Bronchial epithelial cell (primary cell): ENCODE data around the gene TAF13. TPM values are rescaled to one million over a fixed set of nuclear protein-coding genes. Genes with fewer than 3 reads are reported as not detected.
A peak's percentile ranks its signal among the peaks of the same experiment; 100 is the strongest.

ENCODE experiments used
- DNase-seq: peaks from one replicate; pipeline ENCODE4 v3.0.0-alpha.2; 2010; ENCODE audit warnings: low read depth
- FAIRE-seq: peaks from 2 replicates; lab custom pipeline; 2011; peaks lifted over from hg19 to GRCh38; lab: Jason Lieb, UNC
- H3K27me3 ChIP-seq: 2 replicates; pipeline ENCODE4 v1.5.1; 2011; ENCODE audit warnings: low read length; ENCODE audit not compliant: control insufficient read depth, insufficient read depth
- H3K36me3 ChIP-seq: 2 replicates; pipeline ENCODE4 v1.5.1; 2011; ENCODE audit warnings: low read length; ENCODE audit not compliant: control insufficient read depth, insufficient read depth
- H3K4me3 ChIP-seq: 2 replicates; pipeline ENCODE4 v1.5.1; 2011; ENCODE audit warnings: mild to moderate bottlenecking, low read depth, low read length, control low read depth
- total RNA-seq: library from RNA; depleted of rRNA; stranded (reverse); fragments of >200 nt; gene quantifications from 2 replicates; pipeline ENCODE4 v1.2.1, GENCODE V29; 2014
- TF ChIP-seq, protein P1 (sequence below): IDR thresholded peaks from 2 replicates; pipeline ENCODE4 v1.5.1; 2011; ENCODE audit warnings: mild to moderate bottlenecking, moderate library complexity, low read length, control low read depth, inconsistent platforms; ENCODE audit not compliant: insufficient read depth, severe bottlenecking

Gene TAF13
- total RNA-seq, 1 donor from 2014 or later, result 96.9 TPM

DNA sequence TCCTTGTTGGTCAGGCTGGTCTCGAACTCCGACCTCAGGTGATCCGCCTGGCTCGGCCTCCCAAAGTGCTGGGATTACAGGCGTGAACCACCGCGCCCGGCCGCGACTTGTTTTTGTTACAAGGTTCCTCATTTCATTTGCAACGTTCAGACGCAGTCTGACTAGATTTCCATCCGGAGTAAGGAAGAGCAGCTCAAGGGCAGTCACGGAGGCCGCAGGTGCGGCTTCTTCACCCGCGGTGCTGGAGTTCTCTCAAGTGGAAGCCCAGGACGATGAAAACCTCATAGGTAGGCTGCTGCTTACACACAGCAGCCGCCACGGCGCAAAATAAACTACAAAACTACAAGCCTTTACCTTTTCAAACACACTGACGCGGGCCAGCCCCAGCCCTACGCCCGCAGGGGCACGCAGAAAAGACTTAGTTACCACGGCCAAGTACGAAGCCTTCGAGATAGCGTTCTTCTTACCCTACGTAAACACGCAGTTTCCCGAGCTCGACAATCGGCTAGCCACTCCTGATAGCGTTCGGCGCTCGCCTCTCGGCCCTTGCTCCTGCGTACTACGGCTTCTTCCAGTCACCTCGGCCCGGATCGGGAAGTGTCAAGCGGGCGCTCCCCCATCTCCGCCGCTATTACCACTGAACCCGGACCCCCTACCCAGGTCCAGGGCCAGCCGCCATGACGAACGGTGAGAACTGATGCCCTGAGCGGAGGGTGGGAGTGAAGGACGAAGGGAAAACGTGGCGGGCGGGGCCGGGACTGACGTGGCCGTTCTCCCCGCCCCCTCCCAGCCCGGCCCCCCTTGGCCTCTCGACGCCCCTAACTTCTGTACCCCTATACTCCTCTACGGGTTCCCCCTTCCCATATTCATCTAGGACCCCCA is 14.6 kb upstream of the TAF13 start, which contains the start of gene TMEM167B:
Gene TMEM167B, plus strand, starts transcription at position 569 of the 882 bp plus-strand sequence. Its CDS starts 109 bp downstream, at position 678.
- TF ChIP-seq, protein P1, sequence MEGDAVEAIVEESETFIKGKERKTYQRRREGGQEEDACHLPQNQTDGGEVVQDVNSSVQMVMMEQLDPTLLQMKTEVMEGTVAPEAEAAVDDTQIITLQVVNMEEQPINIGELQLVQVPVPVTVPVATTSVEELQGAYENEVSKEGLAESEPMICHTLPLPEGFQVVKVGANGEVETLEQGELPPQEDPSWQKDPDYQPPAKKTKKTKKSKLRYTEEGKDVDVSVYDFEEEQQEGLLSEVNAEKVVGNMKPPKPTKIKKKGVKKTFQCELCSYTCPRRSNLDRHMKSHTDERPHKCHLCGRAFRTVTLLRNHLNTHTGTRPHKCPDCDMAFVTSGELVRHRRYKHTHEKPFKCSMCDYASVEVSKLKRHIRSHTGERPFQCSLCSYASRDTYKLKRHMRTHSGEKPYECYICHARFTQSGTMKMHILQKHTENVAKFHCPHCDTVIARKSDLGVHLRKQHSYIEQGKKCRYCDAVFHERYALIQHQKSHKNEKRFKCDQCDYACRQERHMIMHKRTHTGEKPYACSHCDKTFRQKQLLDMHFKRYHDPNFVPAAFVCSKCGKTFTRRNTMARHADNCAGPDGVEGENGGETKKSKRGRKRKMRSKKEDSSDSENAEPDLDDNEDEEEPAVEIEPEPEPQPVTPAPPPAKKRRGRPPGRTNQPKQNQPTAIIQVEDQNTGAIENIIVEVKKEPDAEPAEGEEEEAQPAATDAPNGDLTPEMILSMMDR, result no peak
- no peak for FAIRE-seq
- DNase-seq, result peak; percentile 93
- H3K36me3 ChIP-seq, result peaks cover 1% of the 10 kb centered on the region
- H3K4me3 ChIP-seq, result peak within 1 kb of the TSS; percentile 87
- H3K27me3 ChIP-seq, result no peaks in the 10 kb centered on the region

DNA sequence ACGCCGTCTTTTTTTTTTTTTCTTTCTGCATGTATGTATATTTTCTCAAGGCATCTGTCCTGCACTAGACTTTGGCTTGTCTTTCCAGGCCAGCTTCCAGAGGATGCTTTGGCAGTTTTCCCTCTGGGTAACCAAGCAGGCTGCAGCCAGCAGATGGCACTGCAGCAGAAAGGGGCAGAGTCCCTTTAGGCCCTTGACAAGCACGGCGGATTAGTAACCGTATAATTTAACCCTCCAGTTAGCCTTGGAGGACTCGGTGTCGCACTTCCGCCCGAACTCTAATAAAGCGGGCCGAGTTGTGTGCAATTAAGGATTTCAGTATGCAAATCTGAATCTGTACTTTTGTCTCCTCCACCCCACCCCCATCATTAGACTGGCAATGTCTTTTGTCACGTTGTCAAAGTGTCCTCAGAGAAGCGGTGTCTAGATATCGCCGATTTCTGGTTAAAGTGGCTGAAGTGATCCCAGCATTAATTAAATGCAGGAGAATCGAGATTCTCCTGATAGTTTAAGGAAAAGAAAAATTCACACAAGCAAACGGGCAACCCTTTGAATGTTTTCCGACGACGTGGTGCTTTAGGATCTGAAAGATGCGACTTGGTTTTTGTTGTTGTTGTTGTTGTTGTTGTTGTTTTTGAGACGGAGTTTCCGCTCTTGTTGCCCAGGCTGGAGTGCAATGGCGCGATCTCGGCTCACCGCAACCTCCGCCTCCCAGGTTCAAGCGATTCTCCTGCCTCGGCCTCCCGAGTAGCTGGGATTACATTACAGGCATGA is 13.6 kb upstream of the TAF13 start:
- Histone ChIP-seq H3K36me3 (no peaks in the 10 kb centered on the region), H3K4me3 (peak overlapping the region; percentile 87), H3K27me3 (no peaks in the 10 kb centered on the region)
- DNase-seq, result peak; percentile 69
- TF ChIP-seq, protein P1, result peak; percentile 75
- FAIRE-seq, result no peak

DNA sequence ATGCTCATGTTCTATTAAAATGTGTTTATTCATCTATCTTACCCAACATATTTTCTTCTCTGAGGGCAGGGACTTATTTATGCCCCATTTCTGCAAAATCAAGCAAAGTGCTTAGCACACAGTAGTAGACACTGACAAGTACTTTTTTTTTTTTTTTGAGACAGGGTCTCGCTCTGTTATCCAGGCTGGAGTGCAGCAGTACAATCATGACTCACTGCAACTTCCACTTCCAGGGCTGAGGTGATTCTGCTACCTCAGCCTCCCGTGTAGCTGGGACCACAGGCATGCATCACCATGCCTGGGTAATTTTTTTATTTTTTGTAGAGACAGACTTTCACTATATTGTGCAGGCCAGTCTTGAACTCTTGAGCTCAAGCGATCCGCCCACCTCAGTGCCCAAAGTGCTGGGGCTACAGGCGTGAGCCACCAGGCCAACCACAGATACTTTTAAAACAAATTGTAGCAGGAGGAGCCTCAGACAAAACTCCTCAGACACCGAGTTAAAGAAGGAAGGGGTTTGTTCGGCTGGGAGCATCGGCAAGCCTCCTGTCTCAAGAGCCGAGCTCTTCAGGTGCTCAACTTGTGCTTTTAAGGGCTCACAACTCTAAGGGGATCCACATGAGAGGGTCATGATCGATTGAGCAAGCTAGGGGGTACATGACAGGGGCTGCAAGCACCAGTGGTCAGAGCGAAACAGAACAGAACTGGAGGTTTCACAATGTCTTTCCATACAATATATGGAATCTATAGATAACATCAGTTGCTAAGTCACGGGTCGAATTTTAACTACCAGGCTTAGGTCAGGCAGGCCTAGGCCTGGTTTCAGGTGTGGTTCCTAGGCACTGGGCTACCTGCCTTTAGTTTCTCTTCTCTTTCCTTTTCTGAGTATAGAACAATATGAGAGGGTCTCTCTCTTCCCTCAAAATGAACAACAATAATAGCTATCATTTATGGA is 9.0 kb upstream of the TAF13 start:
- DNase-seq, result peak; percentile 52
- Histone ChIP-seq H3K36me3 (no peaks in the 10 kb centered on the region), H3K4me3 (no peak overlapping the region), H3K27me3 (no peaks in the 10 kb centered on the region)
- TF ChIP-seq, protein P1, result no peak
- no peak for FAIRE-seq

DNA sequence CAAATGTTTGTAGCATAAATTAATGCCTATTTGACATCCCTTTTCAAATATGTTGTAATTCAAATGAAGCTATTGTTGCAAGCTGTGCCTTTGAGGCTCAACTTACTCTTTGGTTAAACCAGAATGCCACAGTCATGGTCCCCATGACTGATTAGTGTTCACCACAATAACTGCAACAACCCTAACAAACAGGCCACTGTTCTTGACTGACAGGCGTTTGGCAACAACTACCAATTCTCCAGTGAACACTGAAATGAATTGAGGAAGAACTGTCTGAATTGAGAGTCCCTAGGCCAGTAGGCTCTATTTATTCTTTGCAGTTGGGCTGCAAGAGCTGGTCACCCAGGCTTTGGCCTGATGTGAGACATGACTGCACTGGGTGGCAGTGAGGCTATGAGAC is 8.1 kb upstream of the TAF13 start:
- FAIRE-seq, result no peak

DNA sequence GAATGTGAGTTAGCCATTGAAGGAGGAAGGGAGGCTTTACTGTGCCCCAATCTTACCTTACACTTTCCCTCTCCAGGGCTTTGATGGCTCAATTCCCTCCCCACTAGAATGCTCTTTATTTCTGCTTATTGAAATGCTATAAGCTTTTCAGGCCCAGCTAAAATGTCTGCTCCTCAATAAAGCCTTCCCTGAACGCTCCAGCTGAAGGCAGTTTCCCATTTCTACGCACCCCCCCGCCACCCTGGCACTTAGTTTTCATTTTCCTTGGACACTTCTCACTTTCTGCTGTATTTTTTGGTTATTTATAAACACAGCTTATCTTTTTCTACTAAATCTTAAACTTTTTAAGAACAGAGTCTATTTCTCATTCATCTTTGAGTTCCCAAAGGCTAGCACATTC is 7.7 kb upstream of the TAF13 start:
- no peak overlapping the region for H3K4me3 ChIP-seq
- DNase-seq (no peak), FAIRE-seq (no peak)
- no peaks in the 10 kb centered on the region for H3K36me3 ChIP-seq
- H3K27me3 ChIP-seq, result no peaks in the 10 kb centered on the region
- TF ChIP-seq, protein P1, result no peak

More for the DNA sequence above, 8.1 kb upstream of the TAF13 start:
- TF ChIP-seq, protein P1, result no peak
- DNase-seq, result no peak
- no peaks in the 10 kb centered on the region for H3K27me3 ChIP-seq
- no peak overlapping the region for H3K4me3 ChIP-seq
- H3K36me3 ChIP-seq, result no peaks in the 10 kb centered on the region
